GM10266 (cell line): ENCODE data around the gene MYT1.

Experiments used
- DNase-seq: peaks from one replicate; pipeline ENCODE4 v3.0.0; 2012; ENCODE audit errors: extremely low spot score
- TF ChIP-seq, protein P1 (sequence below): IDR thresholded peaks from 2 replicates; pipeline ENCODE4 v1.5.1; 2012; ENCODE audit warnings: mild to moderate bottlenecking, low read depth; ENCODE audit not compliant: control insufficient read depth, insufficient read depth; ENCODE audit errors: missing control alignments

Gene MYT1

DNA sequence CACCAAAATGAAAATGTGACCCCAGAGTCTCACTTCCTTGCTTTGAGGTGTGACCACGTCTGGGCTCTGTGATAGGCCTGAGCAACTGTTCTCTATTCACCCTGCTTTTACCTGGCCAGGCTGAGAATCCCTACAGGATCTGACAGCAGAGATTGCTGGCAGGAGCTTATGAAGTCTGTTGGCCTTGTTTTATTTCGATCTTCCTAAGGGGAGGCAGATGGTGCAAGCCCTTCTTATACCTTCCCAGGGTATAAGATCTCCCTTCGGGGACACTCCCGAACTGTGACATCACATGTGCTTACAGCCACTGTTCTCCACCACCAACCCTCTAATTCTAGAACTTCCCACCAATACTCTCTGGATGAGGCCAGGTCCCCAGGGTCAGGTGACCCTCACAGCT lies 26.8 kb downstream of the MYT1 start:
- TF ChIP-seq, protein P1, sequence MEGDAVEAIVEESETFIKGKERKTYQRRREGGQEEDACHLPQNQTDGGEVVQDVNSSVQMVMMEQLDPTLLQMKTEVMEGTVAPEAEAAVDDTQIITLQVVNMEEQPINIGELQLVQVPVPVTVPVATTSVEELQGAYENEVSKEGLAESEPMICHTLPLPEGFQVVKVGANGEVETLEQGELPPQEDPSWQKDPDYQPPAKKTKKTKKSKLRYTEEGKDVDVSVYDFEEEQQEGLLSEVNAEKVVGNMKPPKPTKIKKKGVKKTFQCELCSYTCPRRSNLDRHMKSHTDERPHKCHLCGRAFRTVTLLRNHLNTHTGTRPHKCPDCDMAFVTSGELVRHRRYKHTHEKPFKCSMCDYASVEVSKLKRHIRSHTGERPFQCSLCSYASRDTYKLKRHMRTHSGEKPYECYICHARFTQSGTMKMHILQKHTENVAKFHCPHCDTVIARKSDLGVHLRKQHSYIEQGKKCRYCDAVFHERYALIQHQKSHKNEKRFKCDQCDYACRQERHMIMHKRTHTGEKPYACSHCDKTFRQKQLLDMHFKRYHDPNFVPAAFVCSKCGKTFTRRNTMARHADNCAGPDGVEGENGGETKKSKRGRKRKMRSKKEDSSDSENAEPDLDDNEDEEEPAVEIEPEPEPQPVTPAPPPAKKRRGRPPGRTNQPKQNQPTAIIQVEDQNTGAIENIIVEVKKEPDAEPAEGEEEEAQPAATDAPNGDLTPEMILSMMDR = no peak

DNA sequence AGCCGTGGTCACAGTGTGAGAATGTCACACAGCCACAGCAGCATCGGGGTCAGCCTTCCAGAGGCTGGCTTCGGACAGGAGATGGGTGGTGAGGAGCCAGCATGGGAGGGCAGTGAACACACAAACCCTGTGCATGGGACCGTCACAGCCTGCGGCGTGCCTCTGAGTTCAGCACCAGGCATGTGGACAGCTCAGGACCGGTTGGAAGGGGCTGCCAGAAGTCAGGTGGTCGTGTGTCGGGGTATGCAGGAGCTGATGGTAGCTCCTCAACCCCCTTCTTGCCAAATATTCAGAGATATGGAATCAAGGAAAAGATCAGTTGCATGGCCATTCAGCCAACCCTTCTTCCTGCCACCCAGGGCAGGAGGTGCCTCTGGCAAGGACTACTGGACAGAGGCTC lies 28.2 kb downstream of the MYT1 start:
- TF ChIP-seq, protein P1 = no peak
- DNase-seq = no peak

More for the DNA sequence above, 26.8 kb downstream of the MYT1 start:
- no peak for DNase-seq

- TF ChIP-seq, protein P1 = no peak
- DNase-seq = no peak
Measured at GRCh38 chr20:64193058-64193457, 28.8 kb downstream of the MYT1 start.

DNA sequence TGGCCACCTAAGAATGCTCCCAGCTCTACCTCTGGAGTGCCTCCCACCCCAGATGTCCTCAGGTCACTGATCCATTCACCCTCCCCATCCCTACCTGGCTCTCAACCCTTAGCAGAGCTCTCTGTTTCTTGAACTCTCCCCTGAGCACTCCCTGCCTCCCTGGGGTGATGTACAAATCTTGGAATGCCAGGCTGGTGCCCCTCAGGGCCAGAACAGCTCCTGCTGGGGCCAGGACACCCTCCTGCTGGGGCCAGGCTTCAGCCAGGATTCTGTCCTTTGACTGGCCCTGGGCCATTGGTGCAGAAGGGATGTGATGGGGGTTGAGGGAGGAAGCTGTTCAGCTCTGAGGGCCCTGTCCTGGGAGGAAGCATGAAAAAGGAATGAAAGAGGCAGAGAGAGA lies 30.0 kb downstream of the MYT1 start:
- DNase-seq = no peak
- TF ChIP-seq, protein P1 = no peak

DNA sequence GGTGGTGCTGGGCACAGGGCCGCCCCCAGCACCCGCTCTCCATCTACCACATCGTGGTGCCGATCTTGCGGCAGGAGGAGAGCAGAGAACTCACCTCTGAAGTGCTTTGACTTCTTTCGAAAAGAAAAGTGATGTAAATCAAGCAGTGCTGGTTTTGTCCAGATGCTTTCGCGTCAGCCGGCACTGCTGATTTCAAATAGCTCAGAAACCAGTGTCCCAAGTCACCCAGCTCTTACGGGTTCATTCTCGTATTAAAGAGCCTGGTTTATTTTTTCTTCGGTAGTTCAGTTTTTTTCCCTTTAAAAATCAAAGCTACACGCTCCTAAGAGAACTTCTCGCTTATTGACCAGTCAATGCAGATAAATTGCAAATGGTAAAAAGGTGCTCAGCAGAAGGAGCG lies 32.1 kb downstream of the MYT1 start:
- DNase-seq = no peak
- TF ChIP-seq, protein P1 = no peak

- no peak for DNase-seq
- TF ChIP-seq, protein P1 = no peak
Measured at GRCh38 chr20:64196847-64197306, 32.6 kb downstream of the MYT1 start.

DNA sequence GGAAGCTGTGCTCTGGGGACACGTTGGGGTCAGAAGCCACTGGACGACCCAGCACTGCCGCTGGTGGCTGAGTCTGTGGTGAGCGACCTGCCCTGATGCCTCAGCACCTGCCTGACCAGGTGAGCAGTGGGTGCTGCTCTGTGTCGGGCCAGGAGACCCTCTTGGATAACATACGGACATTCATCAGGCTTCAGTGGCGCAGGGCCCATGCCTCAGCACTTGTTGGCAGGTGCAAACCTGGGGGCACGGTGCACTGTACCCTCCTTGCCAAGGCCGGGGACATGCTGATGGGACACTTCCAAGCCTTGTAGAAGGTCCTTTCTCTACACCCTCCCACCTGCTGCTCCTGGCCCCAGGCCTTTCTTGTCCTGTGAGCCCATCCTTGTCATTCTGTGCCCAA lies 34.1 kb downstream of the MYT1 start:
- TF ChIP-seq, protein P1 = no peak
- no peak for DNase-seq
